ENCODE measurements around the gene CS.
"Not testable (repeated sequence)": the region's sequence is repeated elsewhere in the genome, so short reads cannot be mapped to it uniquely, and the experiment has no call there.

CS gene

GRCh38 chr12:56299853-56300643 lies at the start of gene CS:
TSS of gene CS (minus strand) at chr12:56300330. CDS start at chr12:56300201, 129 bp downstream.
- peak; percentile 98 for DNase-seq

- DNase-seq = no peak
Observed at GRCh38 chr12:56348776-56349175, 48.6 kb upstream of the CS start.

GRCh38 chr12:56347255-56347654 lies 47.1 kb upstream of the CS start:
- not testable (repeated sequence) for DNase-seq

GRCh38 chr12:56346675-56347074 lies 46.5 kb upstream of the CS start:
- DNase-seq = no peak

- not testable (repeated sequence) for DNase-seq
Observed at GRCh38 chr12:56342290-56342689, 42.2 kb upstream of the CS start.

- DNase-seq = no peak
Observed at GRCh38 chr12:56341616-56342015, 41.5 kb upstream of the CS start.

- no peak for DNase-seq
Observed at GRCh38 chr12:56339158-56339422, 39.0 kb upstream of the CS start.

GRCh38 chr12:56338308-56339157 lies 38.4 kb upstream of the CS start, which contains the start of gene IL23A:
TSS of gene IL23A (plus strand) at chr12:56338884. CDS start at chr12:56339045, 161 bp downstream.
- no peak for DNase-seq

GRCh38 chr12:56337753-56338251 lies 37.7 kb upstream of the CS start:
- DNase-seq = no peak

GRCh38 chr12:56336361-56337167 lies 36.4 kb upstream of the CS start:
- DNase-seq = no peak

- not testable (repeated sequence) for DNase-seq
Observed at GRCh38 chr12:56335527-56335926, 35.4 kb upstream of the CS start.

GRCh38 chr12:56334490-56334793 lies 34.3 kb upstream of the CS start:
- no peak for DNase-seq

GRCh38 chr12:56333679-56334489 lies 33.8 kb upstream of the CS start, which contains the start of gene PAN2:
TSS of gene PAN2 (minus strand) at chr12:56334000. CDS start at chr12:56333094, 906 bp downstream.
- peak; percentile 98 for DNase-seq

- DNase-seq = no peak
Observed at GRCh38 chr12:56333197-56333678, 33.1 kb upstream of the CS start.

GRCh38 chr12:56332512-56333196 lies 32.5 kb upstream of the CS start:
- DNase-seq = peak; percentile 4

- DNase-seq = no peak
Observed at GRCh38 chr12:56330936-56331490, 30.9 kb upstream of the CS start.

GRCh38 chr12:56326533-56326932 lies 26.4 kb upstream of the CS start:
- DNase-seq = no peak

- no peak for DNase-seq
Observed at GRCh38 chr12:56326126-56326525, 26.0 kb upstream of the CS start.

- no peak for DNase-seq
Observed at GRCh38 chr12:56324206-56324605, 24.1 kb upstream of the CS start.

- DNase-seq = not testable (repeated sequence)
Observed at GRCh38 chr12:56321610-56322009, 21.5 kb upstream of the CS start.

- no peak for DNase-seq
Observed at GRCh38 chr12:56321027-56321426, 20.9 kb upstream of the CS start.
